Fibroblast of peridontal ligament (primary cell): Measurements from ENCODE around the gene GUCA1A.
"Not testable (repeated sequence)": the region's sequence is repeated elsewhere in the genome, so short reads cannot be mapped to it uniquely, and the experiment has no call there.

Experiments used
- DNase-seq: peaks from one replicate; pipeline ENCODE4 v3.0.0-alpha.2; 2010; ENCODE audit errors: extremely low read depth

GUCA1A gene

GRCh38 chr6:42147138-42147562 is 26.0 kb upstream of the GUCA1A start:
- no peak for DNase-seq

GRCh38 chr6:42148058-42148457 is 25.1 kb upstream of the GUCA1A start:
- DNase-seq = no peak

GRCh38 chr6:42150254-42150653 is 22.9 kb upstream of the GUCA1A start:
- DNase-seq = no peak

- no peak for DNase-seq
Measured at GRCh38 chr6:42152024-42152423, 21.1 kb upstream of the GUCA1A start.

- not testable (repeated sequence) for DNase-seq
Measured at GRCh38 chr6:42152528-42153213, 20.5 kb upstream of the GUCA1A start.

GRCh38 chr6:42153921-42154320 is 19.2 kb upstream of the GUCA1A start:
- DNase-seq = no peak

GRCh38 chr6:42154461-42155209 is 18.5 kb upstream of the GUCA1A start:
- DNase-seq = no peak

GRCh38 chr6:42155293-42155692 is 17.9 kb upstream of the GUCA1A start:
- DNase-seq = no peak

- DNase-seq = no peak
Measured at GRCh38 chr6:42156638-42157037, 16.5 kb upstream of the GUCA1A start.

- DNase-seq = peak; percentile 40
Measured at GRCh38 chr6:42158011-42158410, 15.2 kb upstream of the GUCA1A start.

GRCh38 chr6:42158631-42159030 is 14.5 kb upstream of the GUCA1A start:
- no peak for DNase-seq

GRCh38 chr6:42159431-42160024 is 13.6 kb upstream of the GUCA1A start:
- no peak for DNase-seq

- no peak for DNase-seq
Measured at GRCh38 chr6:42162384-42162783, 10.8 kb upstream of the GUCA1A start.

GRCh38 chr6:42162812-42163211 is 10.4 kb upstream of the GUCA1A start:
- no peak for DNase-seq

- peak; percentile 60 for DNase-seq
Measured at GRCh38 chr6:42163981-42164380, 9.2 kb upstream of the GUCA1A start.

GRCh38 chr6:42165016-42165415 is 8.1 kb upstream of the GUCA1A start:
- DNase-seq = peak; percentile 89

GRCh38 chr6:42166444-42167141 is 6.6 kb upstream of the GUCA1A start:
- DNase-seq = peak; percentile 67

GRCh38 chr6:42168650-42169049 is 4.5 kb upstream of the GUCA1A start:
- no peak for DNase-seq

GRCh38 chr6:42169780-42170179 is 3.4 kb upstream of the GUCA1A start:
- DNase-seq = not testable (repeated sequence)

GRCh38 chr6:42171813-42172581 is 1.2 kb upstream of the GUCA1A start:
- DNase-seq = no peak

GRCh38 chr6:42175860-42176259 is 2.7 kb downstream of the GUCA1A start:
- DNase-seq = no peak

GRCh38 chr6:42176981-42177380 is 3.8 kb downstream of the GUCA1A start:
- no peak for DNase-seq
